HCT116 (cell line): ENCODE results near the gene GTPBP1. TPM values are rescaled to one million over a fixed set of nuclear protein-coding genes. Genes with fewer than 3 reads are reported as not detected.

ENCODE experiments used
- ATAC-seq: fragments of 200-7000 bp; cut with Tn5 transposase; 2 replicates; pipeline ENCODE4 v1.9.1; 2020; ENCODE audit warnings: mild to moderate bottlenecking, moderate library complexity
- BruUV-seq: library from RNA; stranded (reverse); fragments of 400-500 nt; replicated peaks from 2 replicates; lab custom pipeline; 2021; lab: Mats Ljungman, UMichigan
- CTCF ChIA-PET: fragments of 300-600 bp; sonication (Branson Sonifier 250); formaldehyde crosslinking; loops from one replicate; lab custom pipeline; 2021; ENCODE audit warnings: antibody characterized with exemption; lab: Charles Lee
- POLR2A ChIA-PET: fragments of 300-600, 350-600 bp; sonication (Branson Sonifier 250); formaldehyde crosslinking; loops from one replicate; lab custom pipeline; 2021; ENCODE audit warnings: antibody characterized with exemption; lab: Charles Lee
- RAD21 ChIA-PET, 2 experiments: fragments of 300-600 bp; sonication (Branson Sonifier 250); formaldehyde crosslinking; loops; one replicate each; lab custom pipeline; 2023; ENCODE audit warnings: low total read pairs in 2 of 2; ENCODE audit not compliant: uncharacterized antibody in 2 of 2, unreplicated experiment in 2 of 2, low non-redundant PET in 1 of 2; lab: Charles Lee
- DNase-seq: peaks from one replicate; pipeline ENCODE4 v3.0.0-alpha.2; 2010; ENCODE audit warnings: low read depth, low spot score
- H2AFZ ChIP-seq: fragments of 200-600 bp; shearing (Covaris generic), sonication (generic); 2 replicates; pipeline ENCODE4 v1.6.1; 2017; ENCODE audit warnings: low read depth, mixed run types, mixed read lengths, antibody characterized with exemption, low read length; ENCODE audit not compliant: poor library complexity, severe bottlenecking
- H3K27ac ChIP-seq: 2 replicates; pipeline ENCODE4 v1.5.1; 2012; ENCODE audit warnings: low read depth, low read length
- H3K27me3 ChIP-seq: fragments of 200-600 bp; sonication (generic); 2 replicates; pipeline ENCODE4 v1.6.1; 2016; ENCODE audit warnings: mixed run types, low read length, mixed read lengths; ENCODE audit not compliant: insufficient read depth
- H3K36me3 ChIP-seq, 2 experiments: fragments of 200-500 bp in 1 of 2; fragments of 200-600 bp in 1 of 2; sonication (Bioruptor generic) in 1 of 2; sonication (generic) in 1 of 2; 2 replicates each; pipeline versions ENCODE4 v1.5.1 to v1.6.1; 2014 to 2016; ENCODE audit warnings: low read length in 2 of 2, inconsistent platforms in 1 of 2, mixed read lengths in 1 of 2, mixed run types in 1 of 2; ENCODE audit not compliant: insufficient read depth in 2 of 2, control insufficient read depth in 1 of 2
- H3K4me1 ChIP-seq, 2 experiments: fragments of 200-600 bp in 1 of 2; sonication (generic) in 1 of 2; 2 replicates each; pipeline versions ENCODE4 v1.5.1 to v1.6.1; 2012 to 2017; ENCODE audit warnings: low read length in 2 of 2, inconsistent platforms in 1 of 2, mild to moderate bottlenecking in 1 of 2, mixed read lengths in 1 of 2, mixed run types in 1 of 2, moderate library complexity in 1 of 2; ENCODE audit not compliant: insufficient read depth in 2 of 2, control insufficient read depth in 1 of 2
- H3K4me2 ChIP-seq: fragments of 200-600 bp; sonication (generic); 2 replicates; pipeline ENCODE4 v1.6.1; 2017; ENCODE audit warnings: mixed run types, low read length, mixed read lengths
- H3K4me3 ChIP-seq, 2 experiments: fragments of 200-600 bp in 1 of 2; sonication (generic) in 1 of 2; replicated peaks in 1 of 2; 2 replicates each; pipeline ENCODE4 v1.5.1; 2011 to 2016; ENCODE audit warnings: low read length in 2 of 2, control low read depth in 1 of 2, low read depth in 1 of 2, mild to moderate bottlenecking in 1 of 2, mixed read lengths in 1 of 2, mixed run types in 1 of 2
- H3K79me2 ChIP-seq: fragments of 200-600 bp; sonication (generic); 2 replicates; pipeline ENCODE4 v1.6.1; 2017; ENCODE audit warnings: mild to moderate bottlenecking, mixed run types, low read length, moderate library complexity, mixed read lengths; ENCODE audit not compliant: insufficient read depth
- H3K9ac ChIP-seq: fragments of 200-600 bp; sonication (generic); 2 replicates; pipeline ENCODE4 v1.6.1; 2016; ENCODE audit warnings: low read length, mixed read lengths
- H3K9me2 ChIP-seq: fragments of 200-600 bp; sonication (generic), shearing (Covaris generic); 2 replicates; pipeline ENCODE4 v1.6.1; 2017; ENCODE audit warnings: mixed run types, mild to moderate bottlenecking, moderate library complexity; ENCODE audit not compliant: insufficient read depth
- H3K9me3 ChIP-seq, 2 experiments: fragments of 200-500 bp in 1 of 2; fragments of 200-600 bp in 1 of 2; sonication (Bioruptor generic) in 1 of 2; sonication (generic) in 1 of 2; 2 replicates each; pipeline ENCODE4 v1.6.1; 2014 to 2017; ENCODE audit warnings: low read length in 2 of 2, mixed read lengths in 2 of 2, inconsistent platforms in 1 of 2, low read depth in 1 of 2, mild to moderate bottlenecking in 1 of 2, mixed run types in 1 of 2, moderate library complexity in 1 of 2; ENCODE audit not compliant: control insufficient read depth in 1 of 2, insufficient read depth in 1 of 2
- H4K20me1 ChIP-seq: fragments of 200-600 bp; sonication (generic), shearing (Covaris generic); 2 replicates; pipeline ENCODE4 v1.6.1; 2017; ENCODE audit warnings: mixed run types, mild to moderate bottlenecking, moderate library complexity; ENCODE audit not compliant: insufficient read depth
- CEBPB ChIP-seq: IDR thresholded peaks from 2 replicates; pipeline ENCODE4 v1.6.1; 2012; ENCODE audit warnings: low read depth
- CTCF ChIP-seq, 3 experiments: fragments of 200-600 bp in 1 of 3; sonication (generic) in 1 of 3; IDR thresholded peaks in 2 of 3; conservative IDR thresholded peaks in 1 of 3; 2 replicates each; pipeline ENCODE4 v1.5.1; 2012 to 2017; ENCODE audit warnings: low read depth in 2 of 3, low read length in 2 of 3, antibody characterized with exemption in 1 of 3, borderline replicate concordance in 1 of 3, control low read depth in 1 of 3, mild to moderate bottlenecking in 1 of 3, mixed read lengths in 1 of 3, mixed run types in 1 of 3, moderate library complexity in 1 of 3; ENCODE audit not compliant: insufficient read depth in 1 of 3
- EGR1 ChIP-seq: IDR thresholded peaks from 2 replicates; pipeline ENCODE4 v1.6.1; 2012; ENCODE audit warnings: low read depth
- EZH2 ChIP-seq: fragments of 200-600 bp; sonication (generic); IDR thresholded peaks from 2 replicates; pipeline ENCODE4 v1.6.1; 2017; ENCODE audit warnings: antibody characterized with exemption, mixed run types
- EZH2phosphoT487 ChIP-seq: fragments of 200-600 bp; IDR thresholded peaks from 2 replicates; pipeline ENCODE4 v1.6.1; 2018; ENCODE audit warnings: antibody characterized with exemption, borderline replicate concordance
- FOSL1 ChIP-seq: IDR thresholded peaks from 2 replicates; pipeline ENCODE4 v1.6.1; 2012; ENCODE audit warnings: low read depth
- MAX ChIP-seq: IDR thresholded peaks from 2 replicates; pipeline ENCODE4 v1.6.1; 2012
- POLR2A ChIP-seq: IDR thresholded peaks from 2 replicates; pipeline ENCODE4 v1.7.0; 2011; ENCODE audit warnings: borderline replicate concordance; ENCODE audit not compliant: insufficient read depth, insufficient read length; ENCODE audit errors: extremely low read depth
- POLR2AphosphoS5 ChIP-seq: IDR thresholded peaks from 2 replicates; pipeline ENCODE4 v1.6.1; 2011; ENCODE audit warnings: mild to moderate bottlenecking, low read depth, low read length, moderate library complexity
- REST ChIP-seq: IDR thresholded peaks from 2 replicates; pipeline ENCODE4 v1.6.1; 2012; ENCODE audit warnings: low read depth
- SIN3A ChIP-seq: IDR thresholded peaks from 2 replicates; pipeline ENCODE4 v1.6.1; 2012; ENCODE audit warnings: low read depth
- SP1 ChIP-seq: IDR thresholded peaks from 2 replicates; pipeline ENCODE4 v1.6.1; 2012; ENCODE audit warnings: low read depth
- TCF7L2 ChIP-seq: IDR thresholded peaks from 2 replicates; pipeline ENCODE4 v1.7.0; 2011; ENCODE audit warnings: borderline replicate concordance, inconsistent platforms; ENCODE audit not compliant: insufficient read depth, insufficient read length; ENCODE audit errors: extremely low read depth
- ZBTB33 ChIP-seq: IDR thresholded peaks from 2 replicates; pipeline ENCODE4 v1.6.1; 2011; ENCODE audit warnings: mild to moderate bottlenecking, low read length, moderate library complexity; ENCODE audit not compliant: insufficient replicate concordance; ENCODE audit errors: extremely low read depth
- ZFX ChIP-seq: fragments of 450-650 bp; IDR thresholded peaks from 2 replicates; pipeline ENCODE4 v1.6.1; 2017
- intact Hi-C: fragments of 100-400 bp; cut with micrococcal nuclease; formaldehyde crosslinking; loops from 2 replicates; pipeline ENCODE4 v1.10.0; 2022
- total RNA-seq: library from RNA; stranded (reverse); gene quantifications from one replicate; pipeline ENCODE4 v1.2.1, GENCODE V29; 2021; ENCODE audit not compliant: unreplicated experiment

Gene GTPBP1
- total RNA-seq, 1 experiment from 2014 or later: 48.2 TPM

- TF ChIP-seq TCF7L2 (peak; percentile 42), EZH2phosphoT487 (no peak), CEBPB (no peak), FOSL1 (no peak)
- TF ChIP-seq, all 23 proteins: peak for 10
Measured at GRCh38 chr22:38700789-38701628, 4.7 kb upstream of the GTPBP1 start, which contains the start of gene JOSD1 (continued).

GRCh38 chr22:38704654-38705234 lies 1.0 kb upstream of the GTPBP1 start:
- ChIA-PET CTCF (no interaction called here), RAD21 (no interaction called here), POLR2A (interaction anchor here (0.9 to 1.7 kb wide), 2 partner anchors 8 to 23 kb away, joined by 3 to 14 read pairs; partner anchors contain the start of gene TOMM22)
- Histone ChIP-seq H3K36me3 (0 out of 4 replicates have a peak, but pooled peaks cover 0 to 5% of the 10 kb centered on the region in 2 experiments), H3K27ac (peak overlapping the region; percentile 28), H3K9me3 (no peaks in the 10 kb centered on the region), H3K27me3 (no peaks in the 10 kb centered on the region), H3K9ac (peak overlapping the region; percentile 50), H3K4me1 (peaks cover 21 to 48% of the 10 kb centered on the region in 2 experiments), H3K79me2 (peaks cover 46% of the 10 kb centered on the region), H3K4me3 (peak overlapping the region; percentile 34 to 43), H4K20me1 (no peaks in the 10 kb centered on the region), H2AFZ (no peak overlapping the region), H3K9me2 (no peaks in the 10 kb centered on the region), H3K4me2 (peak overlapping the region; percentile 67)
- no peak for DNase-seq
- no TSS peak for BruUV-seq
- intact Hi-C loops: no loop called here
- no peak for ATAC-seq
- TF ChIP-seq POLR2AphosphoS5 (no peak), EGR1 (no peak), MAX (no peak), REST (no peak), POLR2A (no peak), ZBTB33 (no peak), ZFX (no peak), SIN3A (no peak), SP1 (no peak), EZH2 (no peak), TCF7L2 (no peak), CTCF (IDR thresholded peaks at IDR 0.05 in 2 of 3, conservative IDR thresholded peaks at IDR 0.05 in 1 of 3; ENCODE audit: borderline replicate concordance in 1 of 3, insufficient read depth in 1 of 3, low read depth in 2 of 3, low read length in 2 of 3) (no peak)
